Brain pericyte (primary cell): ENCODE data around the gene RBM20.
"Not testable (repeated sequence)": the region's sequence is repeated elsewhere in the genome, so short reads cannot be mapped to it uniquely, and the experiment has no call there.

Source experiments
- DNase-seq: peaks from one replicate; pipeline ENCODE4 v3.0.0-alpha.2; 2012; ENCODE audit warnings: low read depth, low spot score

Gene RBM20

GRCh38 chr10:110762849-110763211 is 118.7 kb downstream of the RBM20 start:
- DNase-seq: no peak

GRCh38 chr10:110764378-110764777 is 120.2 kb downstream of the RBM20 start:
- DNase-seq: no peak

GRCh38 chr10:110764793-110765512 is 120.8 kb downstream of the RBM20 start:
- DNase-seq: no peak

GRCh38 chr10:110765513-110766319 is 121.6 kb downstream of the RBM20 start:
- DNase-seq: no peak

- DNase-seq: not testable (repeated sequence)
Measured at GRCh38 chr10:110767601-110768000, 123.5 kb downstream of the RBM20 start.

- DNase-seq: no peak
Measured at GRCh38 chr10:110770243-110770642, 126.1 kb downstream of the RBM20 start.

- DNase-seq: no peak
Measured at GRCh38 chr10:110771486-110771885, 127.3 kb downstream of the RBM20 start.

- no peak for DNase-seq
Measured at GRCh38 chr10:110771991-110772390, 127.9 kb downstream of the RBM20 start.

GRCh38 chr10:110772454-110773025 is 128.4 kb downstream of the RBM20 start:
- DNase-seq: no peak

GRCh38 chr10:110773693-110774068 is 129.5 kb downstream of the RBM20 start:
- DNase-seq: no peak

- DNase-seq: no peak
Measured at GRCh38 chr10:110774069-110775019, 130.2 kb downstream of the RBM20 start.

- no peak for DNase-seq
Measured at GRCh38 chr10:110775020-110775375, 130.9 kb downstream of the RBM20 start.

GRCh38 chr10:110775406-110775805 is 131.3 kb downstream of the RBM20 start:
- no peak for DNase-seq

- no peak for DNase-seq
Measured at GRCh38 chr10:110777017-110777416, 132.9 kb downstream of the RBM20 start.

- no peak for DNase-seq
Measured at GRCh38 chr10:110777661-110778060, 133.5 kb downstream of the RBM20 start.

- no peak for DNase-seq
Measured at GRCh38 chr10:110778211-110778610, 134.1 kb downstream of the RBM20 start.

- DNase-seq: no peak
Measured at GRCh38 chr10:110779489-110779888, 135.4 kb downstream of the RBM20 start.

GRCh38 chr10:110780704-110781103 is 136.6 kb downstream of the RBM20 start:
- no peak for DNase-seq

GRCh38 chr10:110781139-110781538 is 137.0 kb downstream of the RBM20 start:
- no peak for DNase-seq

- DNase-seq: no peak
Measured at GRCh38 chr10:110782616-110783015, 138.5 kb downstream of the RBM20 start.

- DNase-seq: no peak
Measured at GRCh38 chr10:110783509-110784107, 139.5 kb downstream of the RBM20 start.
